KOPT-K1 (cell line): ENCODE data around the gene TCF7.
"Not testable (repeated sequence)": the region's sequence is repeated elsewhere in the genome, so short reads cannot be mapped to it uniquely, and the experiment has no call there.

ENCODE experiments used
- H3K27ac ChIP-seq: fragments of 200-600 bp; sonication (generic); 2 replicates; pipeline ENCODE4 v1.5.1; 2016; ENCODE audit warnings: antibody characterized with exemption, mild to moderate bottlenecking, low read depth, low read length; ENCODE audit not compliant: poor library complexity, severe bottlenecking
- H3K36me3 ChIP-seq: fragments of 200-600 bp; sonication (generic); 2 replicates; pipeline ENCODE4 v1.5.1; 2017; ENCODE audit warnings: antibody characterized with exemption, mild to moderate bottlenecking, low read length, moderate library complexity; ENCODE audit not compliant: insufficient read depth
- H3K9me3 ChIP-seq: fragments of 200-600 bp; sonication (generic); 2 replicates; pipeline ENCODE4 v1.5.1; 2017; ENCODE audit warnings: antibody characterized with exemption, low read length, mild to moderate bottlenecking; ENCODE audit not compliant: insufficient read depth, poor library complexity, severe bottlenecking

Gene TCF7

GRCh38 chr5:134149571-134150303 lies 35.3 kb downstream of the TCF7 start:
- peak overlapping the region; percentile 38 for H3K27ac ChIP-seq
- peaks cover 100% of the 10 kb centered on the region for H3K36me3 ChIP-seq
- H3K9me3 ChIP-seq: no peaks in the 10 kb centered on the region

- Histone ChIP-seq H3K36me3 (peaks cover 100% of the 10 kb centered on the region), H3K27ac (no peak overlapping the region), H3K9me3 (no peaks in the 10 kb centered on the region)
Observed at GRCh38 chr5:134151723-134152122, 37.2 kb downstream of the TCF7 start.

- H3K27ac ChIP-seq: not testable (repeated sequence)
- peaks cover 99% of the 10 kb centered on the region for H3K36me3 ChIP-seq
Observed at GRCh38 chr5:134152173-134152832, 37.8 kb downstream of the TCF7 start.

GRCh38 chr5:134153241-134153640 lies 38.8 kb downstream of the TCF7 start:
- no peaks in the 10 kb centered on the region for H3K9me3 ChIP-seq
- H3K36me3 ChIP-seq: peaks cover 99% of the 10 kb centered on the region
- no peak overlapping the region for H3K27ac ChIP-seq

More at GRCh38 chr5:134152173-134152832, 37.8 kb downstream of the TCF7 start:
- not testable (repeated sequence) for H3K9me3 ChIP-seq

GRCh38 chr5:134153657-134154056 lies 39.2 kb downstream of the TCF7 start:
- Histone ChIP-seq H3K9me3 (no peaks in the 10 kb centered on the region), H3K27ac (no peak overlapping the region), H3K36me3 (peaks cover 99% of the 10 kb centered on the region)

GRCh38 chr5:134161513-134162395 lies 47.3 kb downstream of the TCF7 start:
- Histone ChIP-seq H3K9me3 (no peaks in the 10 kb centered on the region), H3K27ac (no peak overlapping the region), H3K36me3 (peaks cover 99% of the 10 kb centered on the region)

GRCh38 chr5:134162592-134162991 lies 48.1 kb downstream of the TCF7 start:
- H3K36me3 ChIP-seq: peaks cover 100% of the 10 kb centered on the region
- H3K9me3 ChIP-seq: no peaks in the 10 kb centered on the region
- H3K27ac ChIP-seq: no peak overlapping the region

GRCh38 chr5:134171972-134172371 lies 57.5 kb downstream of the TCF7 start:
- Histone ChIP-seq H3K27ac (no peak overlapping the region), H3K36me3 (peaks cover 67% of the 10 kb centered on the region), H3K9me3 (no peaks in the 10 kb centered on the region)

GRCh38 chr5:134174841-134175839 lies 60.7 kb downstream of the TCF7 start:
- peak overlapping the region; percentile 97 for H3K27ac ChIP-seq

GRCh38 chr5:134175921-134176510 lies 61.5 kb downstream of the TCF7 start:
- Histone ChIP-seq H3K36me3 (peaks cover 28% of the 10 kb centered on the region), H3K27ac (peak overlapping the region; percentile 97), H3K9me3 (no peaks in the 10 kb centered on the region)

More at GRCh38 chr5:134174841-134175839, 60.7 kb downstream of the TCF7 start:
- H3K36me3 ChIP-seq: peaks cover 37% of the 10 kb centered on the region
- no peaks in the 10 kb centered on the region for H3K9me3 ChIP-seq

- Histone ChIP-seq H3K9me3 (no peaks in the 10 kb centered on the region), H3K36me3 (peaks cover 21% of the 10 kb centered on the region), H3K27ac (peak within 1 kb of the TSS; percentile 97)
Observed at GRCh38 chr5:134176511-134177368, 62.3 kb downstream of the TCF7 start, which contains the start of gene SKP1. SKP1 (minus strand) TSS chr5:134176950; CDS start chr5:134174022, 2,928 bp downstream.

- H3K9me3 ChIP-seq: no peaks in the 10 kb centered on the region
- H3K36me3 ChIP-seq: peaks cover 13% of the 10 kb centered on the region
Observed at GRCh38 chr5:134177369-134178095, 63.1 kb downstream of the TCF7 start.

GRCh38 chr5:134178096-134178419 lies 63.6 kb downstream of the TCF7 start:
- Histone ChIP-seq H3K36me3 (peaks cover 8% of the 10 kb centered on the region), H3K27ac (no peak overlapping the region), H3K9me3 (no peaks in the 10 kb centered on the region)

More at GRCh38 chr5:134177369-134178095, 63.1 kb downstream of the TCF7 start:
- H3K27ac ChIP-seq: peak overlapping the region; percentile 97
